K562 (cell line): Measurements from ENCODE around the gene KASH5. TPM values are rescaled to one million over a fixed set of nuclear protein-coding genes. Genes with fewer than 3 reads are reported as not detected.

ENCODE experiments used
- BCOR ChIP-seq: fragments of 450-650 bp; IDR thresholded peaks from 2 replicates; pipeline ENCODE4 v1.6.1; 2016
- BDP1 ChIP-seq: IDR thresholded peaks from 3 replicates; pipeline ENCODE4 v1.6.1; 2011; ENCODE audit not compliant: insufficient read length, insufficient read depth
- DDX20 ChIP-seq: fragments of 450-650 bp; IDR thresholded peaks from 2 replicates; pipeline ENCODE4 v1.6.1; 2016; ENCODE audit warnings: missing genetic modification characterization, low read depth, mild to moderate bottlenecking, missing compliant biosample characterization, moderate library complexity
- GATAD2B ChIP-seq: fragments of 450-650 bp; IDR thresholded peaks from 2 replicates; pipeline ENCODE4 v1.6.1; 2017; ENCODE audit warnings: mild to moderate bottlenecking, borderline replicate concordance
- LARP7 ChIP-seq: fragments of 450-650 bp; IDR thresholded peaks from 2 replicates; pipeline ENCODE4 v1.6.1; 2016
- RBBP5 ChIP-seq: fragments of 200-600 bp; sonication (generic); IDR thresholded peaks from 2 replicates; pipeline ENCODE4 v1.6.1; 2012; ENCODE audit warnings: borderline replicate concordance, mild to moderate bottlenecking, low read length, control low read depth, inconsistent platforms; ENCODE audit not compliant: insufficient read depth, poor library complexity, severe bottlenecking
- SMARCA4 ChIP-seq: fragments of 450-650 bp; IDR thresholded peaks from 2 replicates; pipeline ENCODE4 v1.6.1; 2016
- TCF7L2 ChIP-seq: fragments of 150-350 bp; IDR thresholded peaks from 2 replicates; pipeline ENCODE4 v1.6.1; 2016; ENCODE audit warnings: low read depth, mild to moderate bottlenecking, low read length, moderate library complexity
- ZBTB1 ChIP-seq: sonication (generic); formaldehyde crosslinking; IDR thresholded peaks from 2 replicates; pipeline ENCODE4 v1.8.1; 2023; ENCODE audit warnings: missing genetic modification reagents, low read depth, mild to moderate bottlenecking, borderline replicate concordance
- ZNF224 ChIP-seq: sonication (generic); formaldehyde crosslinking; IDR thresholded peaks from 2 replicates; pipeline ENCODE4 v1.8.0; 2022; ENCODE audit warnings: mild to moderate bottlenecking, missing genetic modification reagents
- polyA plus RNA-seq, 8 experiments: library from polyadenylated mRNA; depleted of rRNA in 4 of 8; stranded (reverse) in 5 of 8; unstranded in 3 of 8; fragments of >200 nt; fragmentation: Nextera tagmentation in 2 of 8; fragmentation: Illumina TruSeq in 1 of 8; extraction: Ambion mirVana in 2 of 8; extraction: Trizol in 1 of 8; gene quantifications; 2 replicates each; pipeline versions ENCODE4 v1.2.1 to v1.2.3, GENCODE V29; 2011 to 2014; ENCODE audit warnings: inconsistent platforms in 1 of 8, missing spikeins in 1 of 8
- total RNA-seq, 7 experiments: library from RNA; depleted of rRNA in 6 of 7; stranded (reverse); fragments of >200 nt in 6 of 7; fragmentation: Illumina TruSeq in 2 of 7; extraction: Trizol in 2 of 7; gene quantifications; 2 replicates each; pipeline versions ENCODE4 v1.2.1 to v1.2.3, GENCODE V29; 2011 to 2021; ENCODE audit warnings: low replicate concordance in 1 of 7
- TF ChIP-seq, protein P1 (sequence below): fragments of 250-450 bp; sonication (Bioruptor Pico); IDR thresholded peaks from 2 replicates; pipeline ENCODE4 v1.9.0; 2021; ENCODE audit warnings: mild to moderate bottlenecking
- TF ChIP-seq, protein P2 (sequence below): fragments of 450-650 bp; IDR thresholded peaks from 2 replicates; pipeline ENCODE4 v1.6.1; 2016; ENCODE audit warnings: low read depth
- TF ChIP-seq, protein P3 (sequence below), 2 experiments: fragments of 150-350 bp in 1 of 2; IDR thresholded peaks; 2 replicates each; pipeline ENCODE4 v1.6.1; 2012 to 2016; ENCODE audit warnings: low read depth in 2 of 2, low read length in 2 of 2, mild to moderate bottlenecking in 1 of 2, moderate library complexity in 1 of 2
- TF ChIP-seq, protein P4 (sequence below): fragments of 200-800 bp; sonication (Bioruptor generic); IDR thresholded peaks from 2 replicates; pipeline ENCODE4 v1.6.1; 2017; ENCODE audit warnings: missing genetic modification characterization, missing compliant biosample characterization

Gene KASH5
- total and polyA plus RNA-seq, 9 of the 15 experiments (the other 6 are each of a cell fraction or from before 2014, with no cell fraction given): 0.07 to 0.84 (median 0.34) TPM; not detected in 1

DNA sequence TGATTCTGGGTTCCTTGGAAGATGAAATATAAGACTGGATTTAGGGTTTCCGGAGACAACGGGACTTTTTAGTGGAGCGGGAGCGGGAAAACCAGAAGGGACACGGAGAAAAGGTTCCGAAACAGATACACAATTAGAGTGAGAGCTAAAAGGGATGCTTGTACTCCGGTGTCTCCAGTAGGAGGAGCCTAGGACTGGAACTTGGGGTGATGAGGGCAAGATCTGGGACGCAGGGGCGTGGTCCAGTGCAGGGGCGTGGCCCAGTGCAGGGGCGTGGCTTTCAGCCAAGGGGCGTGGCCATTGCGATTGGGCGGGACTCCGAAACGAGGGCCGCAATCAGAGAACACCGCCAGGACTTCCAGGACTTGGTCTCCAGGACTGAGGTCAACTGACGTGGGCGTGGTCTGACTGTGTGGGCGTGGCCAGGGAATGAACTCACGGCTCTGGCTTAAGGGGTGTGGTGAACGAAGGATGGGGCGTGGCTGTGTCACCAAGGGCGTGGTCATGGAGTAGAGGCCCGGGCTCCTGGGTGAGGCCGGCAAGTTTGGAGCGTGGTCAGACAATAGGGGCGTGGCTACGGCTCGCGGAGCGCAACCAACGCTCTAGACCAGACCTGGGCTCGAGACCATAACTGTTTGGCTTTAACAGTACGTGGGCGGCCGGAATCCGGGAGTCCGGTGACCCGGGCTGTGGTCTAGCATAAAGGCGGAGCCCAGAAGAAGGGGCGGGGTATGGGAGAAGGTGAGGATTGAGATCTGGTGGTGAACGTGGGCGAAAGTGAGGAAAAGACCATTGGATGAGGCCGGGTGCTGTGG is 24.6 kb upstream of the KASH5 start, which contains the start of gene DKKL1 (continued):
- TF ChIP-seq, protein P1, sequence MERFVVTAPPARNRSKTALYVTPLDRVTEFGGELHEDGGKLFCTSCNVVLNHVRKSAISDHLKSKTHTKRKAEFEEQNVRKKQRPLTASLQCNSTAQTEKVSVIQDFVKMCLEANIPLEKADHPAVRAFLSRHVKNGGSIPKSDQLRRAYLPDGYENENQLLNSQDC (CRISPR knock-in tag): no peak
- TF ChIP-seq BCOR (no peak; the same call in 1 of the 2 replicates), LARP7 (no peak), TCF7L2 (no peak), ZNF224 (CRISPR knock-in tag) (no peak), GATAD2B (no peak), SMARCA4 (peak; percentile 46; the same call in 1 of the 2 replicates), RBBP5 (no peak), DDX20 (no peak), ZBTB1 (CRISPR knock-in tag) (no peak), BDP1 (no peak)
- TF ChIP-seq, protein P2, sequence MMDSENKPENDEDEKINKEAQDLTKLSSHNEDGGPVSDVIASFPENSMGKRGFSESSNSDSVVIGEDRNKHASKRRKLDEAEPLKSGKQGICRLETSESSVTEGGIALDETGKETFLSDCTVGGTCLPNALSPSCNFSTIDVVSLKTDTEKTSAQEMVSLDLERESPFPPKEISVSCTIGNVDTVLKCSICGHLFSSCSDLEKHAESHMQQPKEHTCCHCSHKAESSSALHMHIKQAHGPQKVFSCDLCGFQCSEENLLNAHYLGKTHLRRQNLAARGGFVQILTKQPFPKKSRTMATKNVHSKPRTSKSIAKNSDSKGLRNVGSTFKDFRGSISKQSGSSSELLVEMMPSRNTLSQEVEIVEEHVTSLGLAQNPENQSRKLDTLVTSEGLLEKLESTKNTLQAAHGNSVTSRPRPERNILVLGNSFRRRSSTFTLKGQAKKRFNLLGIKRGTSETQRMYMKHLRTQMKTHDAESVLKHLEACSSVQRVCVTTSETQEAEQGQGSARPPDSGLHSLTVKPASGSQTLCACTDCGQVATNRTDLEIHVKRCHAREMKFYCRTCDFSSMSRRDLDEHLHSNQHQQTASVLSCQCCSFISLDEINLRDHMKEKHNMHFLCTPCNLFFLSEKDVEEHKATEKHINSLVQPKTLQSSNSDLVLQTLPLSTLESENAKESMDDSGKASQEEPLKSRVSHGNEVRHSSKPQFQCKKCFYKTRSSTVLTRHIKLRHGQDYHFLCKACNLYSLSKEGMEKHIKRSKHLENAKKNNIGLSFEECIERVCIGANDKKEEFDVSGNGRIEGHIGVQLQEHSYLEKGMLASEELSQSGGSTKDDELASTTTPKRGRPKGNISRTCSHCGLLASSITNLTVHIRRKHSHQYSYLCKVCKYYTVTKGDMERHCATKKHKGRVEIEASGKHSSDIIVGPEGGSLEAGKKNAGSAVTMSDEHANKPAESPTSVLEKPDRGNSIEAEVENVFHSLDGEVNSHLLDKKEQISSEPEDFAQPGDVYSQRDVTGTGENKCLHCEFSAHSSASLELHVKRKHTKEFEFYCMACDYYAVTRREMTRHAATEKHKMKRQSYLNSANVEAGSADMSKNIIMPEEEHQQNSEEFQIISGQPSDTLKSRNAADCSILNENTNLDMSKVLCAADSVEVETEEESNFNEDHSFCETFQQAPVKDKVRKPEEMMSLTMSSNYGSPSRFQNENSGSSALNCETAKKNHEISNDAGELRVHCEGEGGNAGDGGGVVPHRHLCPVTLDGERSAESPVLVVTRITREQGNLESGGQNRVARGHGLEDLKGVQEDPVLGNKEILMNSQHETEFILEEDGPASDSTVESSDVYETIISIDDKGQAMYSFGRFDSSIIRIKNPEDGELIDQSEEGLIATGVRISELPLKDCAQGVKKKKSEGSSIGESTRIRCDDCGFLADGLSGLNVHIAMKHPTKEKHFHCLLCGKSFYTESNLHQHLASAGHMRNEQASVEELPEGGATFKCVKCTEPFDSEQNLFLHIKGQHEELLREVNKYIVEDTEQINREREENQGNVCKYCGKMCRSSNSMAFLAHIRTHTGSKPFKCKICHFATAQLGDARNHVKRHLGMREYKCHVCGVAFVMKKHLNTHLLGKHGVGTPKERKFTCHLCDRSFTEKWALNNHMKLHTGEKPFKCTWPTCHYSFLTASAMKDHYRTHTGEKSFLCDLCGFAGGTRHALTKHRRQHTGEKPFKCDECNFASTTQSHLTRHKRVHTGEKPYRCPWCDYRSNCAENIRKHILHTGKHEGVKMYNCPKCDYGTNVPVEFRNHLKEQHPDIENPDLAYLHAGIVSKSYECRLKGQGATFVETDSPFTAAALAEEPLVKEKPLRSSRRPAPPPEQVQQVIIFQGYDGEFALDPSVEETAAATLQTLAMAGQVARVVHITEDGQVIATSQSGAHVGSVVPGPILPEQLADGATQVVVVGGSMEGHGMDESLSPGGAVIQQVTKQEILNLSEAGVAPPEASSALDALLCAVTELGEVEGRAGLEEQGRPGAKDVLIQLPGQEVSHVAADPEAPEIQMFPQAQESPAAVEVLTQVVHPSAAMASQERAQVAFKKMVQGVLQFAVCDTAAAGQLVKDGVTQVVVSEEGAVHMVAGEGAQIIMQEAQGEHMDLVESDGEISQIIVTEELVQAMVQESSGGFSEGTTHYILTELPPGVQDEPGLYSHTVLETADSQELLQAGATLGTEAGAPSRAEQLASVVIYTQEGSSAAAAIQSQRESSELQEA: no peak
- TF ChIP-seq, protein P3, sequence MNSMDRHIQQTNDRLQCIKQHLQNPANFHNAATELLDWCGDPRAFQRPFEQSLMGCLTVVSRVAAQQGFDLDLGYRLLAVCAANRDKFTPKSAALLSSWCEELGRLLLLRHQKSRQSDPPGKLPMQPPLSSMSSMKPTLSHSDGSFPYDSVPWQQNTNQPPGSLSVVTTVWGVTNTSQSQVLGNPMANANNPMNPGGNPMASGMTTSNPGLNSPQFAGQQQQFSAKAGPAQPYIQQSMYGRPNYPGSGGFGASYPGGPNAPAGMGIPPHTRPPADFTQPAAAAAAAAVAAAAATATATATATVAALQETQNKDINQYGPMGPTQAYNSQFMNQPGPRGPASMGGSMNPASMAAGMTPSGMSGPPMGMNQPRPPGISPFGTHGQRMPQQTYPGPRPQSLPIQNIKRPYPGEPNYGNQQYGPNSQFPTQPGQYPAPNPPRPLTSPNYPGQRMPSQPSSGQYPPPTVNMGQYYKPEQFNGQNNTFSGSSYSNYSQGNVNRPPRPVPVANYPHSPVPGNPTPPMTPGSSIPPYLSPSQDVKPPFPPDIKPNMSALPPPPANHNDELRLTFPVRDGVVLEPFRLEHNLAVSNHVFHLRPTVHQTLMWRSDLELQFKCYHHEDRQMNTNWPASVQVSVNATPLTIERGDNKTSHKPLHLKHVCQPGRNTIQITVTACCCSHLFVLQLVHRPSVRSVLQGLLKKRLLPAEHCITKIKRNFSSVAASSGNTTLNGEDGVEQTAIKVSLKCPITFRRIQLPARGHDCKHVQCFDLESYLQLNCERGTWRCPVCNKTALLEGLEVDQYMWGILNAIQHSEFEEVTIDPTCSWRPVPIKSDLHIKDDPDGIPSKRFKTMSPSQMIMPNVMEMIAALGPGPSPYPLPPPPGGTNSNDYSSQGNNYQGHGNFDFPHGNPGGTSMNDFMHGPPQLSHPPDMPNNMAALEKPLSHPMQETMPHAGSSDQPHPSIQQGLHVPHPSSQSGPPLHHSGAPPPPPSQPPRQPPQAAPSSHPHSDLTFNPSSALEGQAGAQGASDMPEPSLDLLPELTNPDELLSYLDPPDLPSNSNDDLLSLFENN (IDR thresholded peaks at IDR 0.05; ENCODE audit: low read depth in 2 of 2, low read length in 2 of 2): 0 out of 4 replicates have a peak, but pooled peaks of 1 of the 2 experiments have one; percentile 21
- TF ChIP-seq, protein P4, sequence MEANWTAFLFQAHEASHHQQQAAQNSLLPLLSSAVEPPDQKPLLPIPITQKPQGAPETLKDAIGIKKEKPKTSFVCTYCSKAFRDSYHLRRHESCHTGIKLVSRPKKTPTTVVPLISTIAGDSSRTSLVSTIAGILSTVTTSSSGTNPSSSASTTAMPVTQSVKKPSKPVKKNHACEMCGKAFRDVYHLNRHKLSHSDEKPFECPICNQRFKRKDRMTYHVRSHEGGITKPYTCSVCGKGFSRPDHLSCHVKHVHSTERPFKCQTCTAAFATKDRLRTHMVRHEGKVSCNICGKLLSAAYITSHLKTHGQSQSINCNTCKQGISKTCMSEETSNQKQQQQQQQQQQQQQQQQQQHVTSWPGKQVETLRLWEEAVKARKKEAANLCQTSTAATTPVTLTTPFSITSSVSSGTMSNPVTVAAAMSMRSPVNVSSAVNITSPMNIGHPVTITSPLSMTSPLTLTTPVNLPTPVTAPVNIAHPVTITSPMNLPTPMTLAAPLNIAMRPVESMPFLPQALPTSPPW (CRISPR knock-in tag): peak; percentile 58; the same call in 1 of the 2 replicates
